ENCODE results near the gene PTPRG.

DNA sequence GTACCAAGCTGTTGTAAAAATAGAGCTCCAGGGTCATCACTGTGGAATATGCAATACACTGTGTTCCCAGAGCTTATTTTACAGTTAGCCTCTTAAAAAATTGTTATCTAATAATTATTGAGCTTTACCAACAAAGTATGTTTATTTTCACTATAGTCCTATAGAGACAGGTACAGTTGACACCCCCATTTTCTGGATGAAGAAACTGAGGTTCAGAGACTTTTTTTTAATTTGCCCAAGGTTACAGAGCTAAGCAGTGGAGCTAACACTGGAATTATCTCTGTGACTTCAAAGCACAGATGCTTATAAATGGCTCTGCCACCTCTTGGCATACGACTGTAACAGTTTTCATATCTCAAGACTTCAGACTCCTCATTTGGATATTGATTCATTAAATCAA is 685.6 kb downstream of the PTPRG start:
- no peak for TF ChIP-seq POLR2A (IDR thresholded peaks at IDR 0.05)
- TF ChIP-seq CTCF (IDR thresholded peaks at IDR 0.05 in 4 of 5, conservative IDR thresholded peaks at IDR 0.05 in 1 of 5): no peak
